GM12874 (cell line): ENCODE measurements around the gene GRIN3B.

ENCODE experiments used
- CTCF ChIP-seq: IDR thresholded peaks from 2 replicates; pipeline ENCODE4 v1.5.1; 2011; ENCODE audit warnings: low read depth, mild to moderate bottlenecking, control low read depth, low read length, moderate library complexity; ENCODE audit not compliant: insufficient read depth

The GRIN3B gene

GRCh38 chr19:1042689-1043511 lies 42.7 kb downstream of the GRIN3B start:
- no peak for TF ChIP-seq CTCF

- no peak for TF ChIP-seq CTCF
These were observed 45.0 kb downstream of the GRIN3B start for GRCh38 chr19:1045247-1045603.

- no peak for TF ChIP-seq CTCF
These were observed 46.0 kb downstream of the GRIN3B start for GRCh38 chr19:1046117-1046626.

- TF ChIP-seq CTCF: no peak
These were observed 46.8 kb downstream of the GRIN3B start for GRCh38 chr19:1046836-1047695.

- no peak for TF ChIP-seq CTCF
These were observed 47.5 kb downstream of the GRIN3B start for GRCh38 chr19:1047696-1048147.

- TF ChIP-seq CTCF: no peak
These were observed 48.9 kb downstream of the GRIN3B start for GRCh38 chr19:1049106-1049505.

- no peak for TF ChIP-seq CTCF
These were observed 49.6 kb downstream of the GRIN3B start for GRCh38 chr19:1049800-1050199.
